OCI-LY1 (cell line): ENCODE results near the gene EWSR1.

Experiments used
- H2AFZ ChIP-seq: fragments of 200-600 bp; sonication (generic), shearing (Covaris generic); 2 replicates; pipeline ENCODE4 v1.6.0; 2014; ENCODE audit warnings: antibody characterized with exemption, mild to moderate bottlenecking, low read length
- H3F3A ChIP-seq: fragments of 200-600 bp; sonication (generic), shearing (Covaris generic); 2 replicates; pipeline ENCODE4 v1.6.0; 2014; ENCODE audit warnings: mild to moderate bottlenecking, antibody characterized with exemption, low read length, moderate library complexity; ENCODE audit not compliant: insufficient read depth
- H3K27ac ChIP-seq: fragments of 200-600 bp; sonication (generic); 2 replicates; pipeline ENCODE4 v1.5.1; 2014; ENCODE audit warnings: low read length, mixed run types, mild to moderate bottlenecking, low read depth; ENCODE audit not compliant: poor library complexity, severe bottlenecking
- H3K27me3 ChIP-seq: fragments of 200-600 bp; sonication (generic); 2 replicates; pipeline ENCODE4 v1.6.0; 2014; ENCODE audit warnings: antibody characterized with exemption, mild to moderate bottlenecking, low read length, moderate library complexity; ENCODE audit not compliant: insufficient read depth
- H3K36me3 ChIP-seq: fragments of 200-600 bp; sonication (generic); 2 replicates; pipeline ENCODE4 v1.6.1; 2014; ENCODE audit warnings: mild to moderate bottlenecking, antibody characterized with exemption, low read length, moderate library complexity, mixed read lengths; ENCODE audit not compliant: insufficient read depth
- H3K4me1 ChIP-seq: fragments of 200-600 bp; sonication (generic); 2 replicates; pipeline ENCODE4 v1.5.1; 2014; ENCODE audit warnings: mild to moderate bottlenecking, low read length, moderate library complexity; ENCODE audit not compliant: insufficient read depth, severe bottlenecking
- H3K4me2 ChIP-seq: fragments of 200-600 bp; sonication (generic), shearing (Covaris generic); 2 replicates; pipeline ENCODE4 v1.6.1; 2014; ENCODE audit warnings: low read length
- H3K4me3 ChIP-seq: fragments of 200-600 bp; sonication (generic); 2 replicates; pipeline ENCODE4 v1.5.1; 2014; ENCODE audit warnings: low read length, low read depth, mild to moderate bottlenecking, mixed read lengths; ENCODE audit not compliant: poor library complexity, severe bottlenecking
- H3K79me2 ChIP-seq: fragments of 200-600 bp; shearing (Covaris generic); 2 replicates; pipeline ENCODE4 v1.6.1; 2016; ENCODE audit warnings: mixed run types, low read length, mixed read lengths; ENCODE audit not compliant: insufficient read depth
- H3K9ac ChIP-seq: fragments of 200-600 bp; sonication (generic), shearing (Covaris generic); 2 replicates; pipeline ENCODE4 v1.6.1; 2014; ENCODE audit warnings: mild to moderate bottlenecking, low read length, mixed read lengths
- H3K9me2 ChIP-seq: fragments of 200-600 bp; sonication (generic), shearing (Covaris generic); 2 replicates; pipeline ENCODE4 v1.6.1; 2014; ENCODE audit warnings: low read depth, mild to moderate bottlenecking, low read length, mixed read lengths
- H3K9me3 ChIP-seq: fragments of 200-600 bp; shearing (Covaris generic); 2 replicates; pipeline ENCODE4 v1.6.1; 2014; ENCODE audit warnings: low read length, mixed read lengths
- H4K20me1 ChIP-seq: fragments of 200-600 bp; sonication (generic), shearing (Covaris generic); 2 replicates; pipeline ENCODE4 v1.6.0; 2016; ENCODE audit warnings: mild to moderate bottlenecking, low read length; ENCODE audit not compliant: insufficient read depth
- CTCF ChIP-seq: fragments of 200-600 bp; sonication (generic), shearing (Covaris generic); IDR thresholded peaks from 2 replicates; pipeline ENCODE4 v1.5.1; 2017; ENCODE audit warnings: mild to moderate bottlenecking, antibody characterized with exemption, low read length, moderate library complexity, mixed read lengths
- EZH2 ChIP-seq: fragments of 200-600 bp; sonication (generic), shearing (Covaris generic); IDR thresholded peaks from 2 replicates; pipeline ENCODE4 v1.8.0; 2017; ENCODE audit warnings: borderline replicate concordance, mixed run types, mild to moderate bottlenecking, antibody characterized with exemption, low read length, moderate library complexity, mixed read lengths

Gene EWSR1

GRCh38 chr22:29284196-29284595, 16.1 kb downstream of the EWSR1 start:
- Histone ChIP-seq H3K36me3 (peaks cover 97% of the 10 kb centered on the region), H4K20me1 (0 out of 2 replicates have a peak, but pooled peaks cover under 1% of the 10 kb centered on the region), H3K9me2 (no peaks in the 10 kb centered on the region), H3K4me1 (no peaks in the 10 kb centered on the region), H3F3A (no peaks in the 10 kb centered on the region), H3K27me3 (no peaks in the 10 kb centered on the region), H3K9ac (no peak overlapping the region), H3K9me3 (no peaks in the 10 kb centered on the region), H3K4me2 (no peak overlapping the region), H3K79me2 (peaks cover 7% of the 10 kb centered on the region; the same call in 1 of the 2 replicates), H3K4me3 (no peak overlapping the region), H2AFZ (no peak overlapping the region), H3K27ac (no peak overlapping the region)
- TF ChIP-seq EZH2 (no peak), CTCF (no peak)

GRCh38 chr22:29288837-29289236, 20.8 kb downstream of the EWSR1 start:
- Histone ChIP-seq H3K4me3 (no peak overlapping the region), H3K27ac (no peak overlapping the region), H4K20me1 (0 out of 2 replicates have a peak, but pooled peaks cover 2% of the 10 kb centered on the region), H3K27me3 (no peaks in the 10 kb centered on the region), H3K36me3 (peaks cover 100% of the 10 kb centered on the region), H3K9me2 (no peaks in the 10 kb centered on the region), H2AFZ (no peak overlapping the region), H3K4me2 (no peak overlapping the region), H3K79me2 (no peaks in the 10 kb centered on the region; the same call in 1 of the 2 replicates), H3K9me3 (no peaks in the 10 kb centered on the region), H3F3A (peaks cover 5% of the 10 kb centered on the region; the same call in 1 of the 2 replicates), H3K4me1 (no peaks in the 10 kb centered on the region), H3K9ac (no peak overlapping the region)
- TF ChIP-seq CTCF, result no peak
- TF ChIP-seq EZH2, result no peak

GRCh38 chr22:29290061-29290460, 22.0 kb downstream of the EWSR1 start:
- TF ChIP-seq EZH2 (no peak), CTCF (no peak)
- no peak overlapping the region for H3K9ac ChIP-seq
- H3K4me3 ChIP-seq, result no peak overlapping the region
- H3K36me3 ChIP-seq, result peaks cover 100% of the 10 kb centered on the region
- H3K4me1 ChIP-seq, result no peaks in the 10 kb centered on the region
- no peaks in the 10 kb centered on the region; the same call in 1 of the 2 replicates for H3K79me2 ChIP-seq
- H4K20me1 ChIP-seq, result 0 out of 2 replicates have a peak, but pooled peaks cover 2% of the 10 kb centered on the region
- no peaks in the 10 kb centered on the region for H3K27me3 ChIP-seq
- H3F3A ChIP-seq, result peaks cover 5% of the 10 kb centered on the region; the same call in 1 of the 2 replicates
- no peaks in the 10 kb centered on the region for H3K9me2 ChIP-seq
- no peak overlapping the region for H3K4me2 ChIP-seq
- no peaks in the 10 kb centered on the region for H3K9me3 ChIP-seq
- no peak overlapping the region for H3K27ac ChIP-seq
- H2AFZ ChIP-seq, result no peak overlapping the region
